Measurements from ENCODE around the gene ATP5PO.

The ATP5PO gene

DNA sequence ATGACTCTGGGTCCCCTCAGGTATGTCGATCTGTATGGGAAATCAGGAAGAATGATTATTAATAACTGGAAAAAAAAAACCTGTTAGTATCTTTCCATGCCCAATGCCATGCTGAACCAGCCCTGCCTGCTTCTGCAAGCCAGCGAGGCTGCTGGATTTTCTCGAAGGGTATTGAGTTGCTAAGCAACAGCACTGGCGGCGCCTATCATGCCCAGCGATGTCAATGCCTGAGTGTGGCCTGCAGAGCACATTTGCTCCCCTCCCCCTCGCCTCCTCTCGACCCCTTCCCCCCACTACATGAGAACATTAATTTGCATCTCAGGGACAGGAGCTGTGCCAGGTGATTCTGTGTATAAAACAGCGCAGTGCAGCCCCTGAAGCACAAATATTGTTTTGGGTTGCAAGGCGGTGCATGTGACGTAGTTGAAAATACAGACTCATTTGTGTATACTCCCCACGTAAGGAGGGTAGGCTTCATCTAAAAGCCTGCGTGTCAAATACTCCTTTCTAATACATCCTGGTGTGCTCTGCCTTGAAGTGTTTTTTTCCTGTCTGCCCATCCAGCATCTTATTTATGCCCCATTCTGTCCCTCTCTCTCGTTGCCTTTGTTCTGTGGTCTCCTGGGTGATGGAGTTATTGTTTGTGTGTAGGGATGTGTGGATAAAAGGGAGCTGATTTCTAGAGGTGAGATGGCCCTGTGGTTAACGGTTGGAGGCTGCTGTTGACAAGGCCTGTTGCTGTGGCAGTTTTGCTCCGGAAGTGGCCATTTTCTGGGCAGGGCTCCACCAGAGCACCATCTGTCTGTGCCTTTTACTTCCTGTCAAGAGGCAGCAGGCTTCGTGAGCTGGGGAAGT is 32.7 kb upstream of the ATP5PO start:
- peak overlapping the region; percentile 28; the same call in 1 of the 2 replicates for H3K4me3 ChIP-seq (ENCODE audit: low read depth, low read length)
- DNase-seq (ENCODE audit: low read depth): peak; percentile 88
- TF ChIP-seq, protein P1, sequence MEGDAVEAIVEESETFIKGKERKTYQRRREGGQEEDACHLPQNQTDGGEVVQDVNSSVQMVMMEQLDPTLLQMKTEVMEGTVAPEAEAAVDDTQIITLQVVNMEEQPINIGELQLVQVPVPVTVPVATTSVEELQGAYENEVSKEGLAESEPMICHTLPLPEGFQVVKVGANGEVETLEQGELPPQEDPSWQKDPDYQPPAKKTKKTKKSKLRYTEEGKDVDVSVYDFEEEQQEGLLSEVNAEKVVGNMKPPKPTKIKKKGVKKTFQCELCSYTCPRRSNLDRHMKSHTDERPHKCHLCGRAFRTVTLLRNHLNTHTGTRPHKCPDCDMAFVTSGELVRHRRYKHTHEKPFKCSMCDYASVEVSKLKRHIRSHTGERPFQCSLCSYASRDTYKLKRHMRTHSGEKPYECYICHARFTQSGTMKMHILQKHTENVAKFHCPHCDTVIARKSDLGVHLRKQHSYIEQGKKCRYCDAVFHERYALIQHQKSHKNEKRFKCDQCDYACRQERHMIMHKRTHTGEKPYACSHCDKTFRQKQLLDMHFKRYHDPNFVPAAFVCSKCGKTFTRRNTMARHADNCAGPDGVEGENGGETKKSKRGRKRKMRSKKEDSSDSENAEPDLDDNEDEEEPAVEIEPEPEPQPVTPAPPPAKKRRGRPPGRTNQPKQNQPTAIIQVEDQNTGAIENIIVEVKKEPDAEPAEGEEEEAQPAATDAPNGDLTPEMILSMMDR (IDR thresholded peaks at IDR 0.05; ENCODE audit: low read depth, low read length, missing control alignments): no peak

GRCh38 chr21:33947451-33948095 is 32.0 kb upstream of the ATP5PO start:
- no peak for DNase-seq (ENCODE audit: low read depth)
- peak overlapping the region; percentile 28; the same call in 1 of the 2 replicates for H3K4me3 ChIP-seq (ENCODE audit: low read depth, low read length)
- TF ChIP-seq, protein P1 (IDR thresholded peaks at IDR 0.05; ENCODE audit: low read depth, low read length, missing control alignments): no peak

GRCh38 chr21:33945652-33946270 is 30.2 kb upstream of the ATP5PO start:
- no peak for DNase-seq (ENCODE audit: low read depth)
- H3K4me3 ChIP-seq (ENCODE audit: low read depth, low read length): no peak overlapping the region
- TF ChIP-seq, protein P1 (IDR thresholded peaks at IDR 0.05; ENCODE audit: low read depth, low read length, missing control alignments): no peak

GRCh38 chr21:33944185-33944763 is 28.7 kb upstream of the ATP5PO start:
- TF ChIP-seq, protein P1 (IDR thresholded peaks at IDR 0.05; ENCODE audit: low read depth, low read length, missing control alignments): no peak

DNA sequence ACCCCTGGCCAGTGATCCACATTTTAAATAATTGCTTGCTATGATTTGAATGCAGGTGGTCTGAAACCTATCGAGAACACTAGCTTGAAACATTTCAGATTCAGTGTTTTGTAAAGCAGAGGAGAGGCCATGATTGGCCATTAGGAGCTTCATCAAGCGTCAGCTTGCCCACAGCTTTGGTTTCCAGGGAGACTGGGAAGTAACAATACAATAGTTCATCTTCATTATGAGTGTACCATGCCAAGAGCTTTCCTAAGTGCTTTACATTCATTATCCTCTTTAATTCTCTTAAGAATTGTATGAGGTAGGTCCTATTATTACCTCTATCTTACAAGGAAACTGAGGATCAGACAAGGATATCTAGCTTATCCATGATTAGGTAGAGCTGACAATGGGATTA is 27.7 kb upstream of the ATP5PO start:
- no peak overlapping the region for H3K4me3 ChIP-seq (ENCODE audit: low read depth, low read length)
- DNase-seq (ENCODE audit: low read depth): no peak
- TF ChIP-seq, protein P1 (IDR thresholded peaks at IDR 0.05; ENCODE audit: low read depth, low read length, missing control alignments): no peak

More at GRCh38 chr21:33944185-33944763, 28.7 kb upstream of the ATP5PO start:
- no peak overlapping the region for H3K4me3 ChIP-seq (ENCODE audit: low read depth, low read length)
- no peak for DNase-seq (ENCODE audit: low read depth)

DNA sequence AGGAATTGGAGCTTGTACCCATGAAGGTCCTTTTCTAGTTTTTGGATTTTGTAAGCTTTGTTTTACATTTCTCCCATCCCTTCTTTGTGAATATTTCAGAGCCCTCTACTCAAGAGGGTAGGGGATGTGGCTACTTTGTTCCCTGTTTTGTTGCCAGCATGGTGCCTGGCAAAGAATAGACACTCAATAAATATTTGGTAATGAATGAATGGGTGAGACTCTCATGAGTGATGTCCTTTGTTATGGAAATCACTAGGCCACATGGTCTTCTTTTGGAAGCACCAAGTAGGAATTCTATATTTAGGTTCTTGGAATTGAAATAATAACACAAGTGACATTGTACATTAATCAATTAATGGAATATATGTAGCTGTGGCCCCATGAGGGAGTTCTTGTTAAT is 26.8 kb upstream of the ATP5PO start:
- TF ChIP-seq, protein P1 (IDR thresholded peaks at IDR 0.05; ENCODE audit: low read depth, low read length, missing control alignments): no peak
- DNase-seq (ENCODE audit: low read depth): no peak
- H3K4me3 ChIP-seq (ENCODE audit: low read depth, low read length): no peak overlapping the region
